ENCODE measurements around the gene NLE1.
"Not testable (repeated sequence)": the region's sequence is repeated elsewhere in the genome, so short reads cannot be mapped to it uniquely, and the experiment has no call there.

NLE1 gene

DNA sequence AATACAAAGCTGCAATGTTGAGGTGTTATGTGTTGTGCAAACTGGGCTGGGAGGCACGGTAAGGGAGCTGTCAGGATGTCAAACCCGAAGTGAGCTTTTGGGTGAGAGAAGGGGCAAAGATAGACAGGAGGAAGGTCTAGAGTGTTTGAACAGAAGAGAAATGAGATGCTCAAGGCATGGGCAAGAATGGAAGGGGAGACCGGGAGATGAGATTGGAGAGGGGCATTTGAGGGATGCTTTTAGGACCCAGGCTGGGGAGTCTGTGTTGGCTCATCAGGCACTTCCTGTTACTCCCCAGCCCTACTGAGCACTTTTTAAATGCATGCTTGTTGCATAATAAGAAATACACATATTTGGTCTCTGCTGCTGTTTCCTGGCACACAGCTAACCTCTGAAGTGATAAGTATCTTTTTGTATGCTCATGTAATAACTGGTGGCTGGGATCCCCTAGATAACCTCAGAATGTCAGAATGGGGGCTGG is 19.2 kb upstream of the NLE1 start:
- no peak for DNase-seq

DNA sequence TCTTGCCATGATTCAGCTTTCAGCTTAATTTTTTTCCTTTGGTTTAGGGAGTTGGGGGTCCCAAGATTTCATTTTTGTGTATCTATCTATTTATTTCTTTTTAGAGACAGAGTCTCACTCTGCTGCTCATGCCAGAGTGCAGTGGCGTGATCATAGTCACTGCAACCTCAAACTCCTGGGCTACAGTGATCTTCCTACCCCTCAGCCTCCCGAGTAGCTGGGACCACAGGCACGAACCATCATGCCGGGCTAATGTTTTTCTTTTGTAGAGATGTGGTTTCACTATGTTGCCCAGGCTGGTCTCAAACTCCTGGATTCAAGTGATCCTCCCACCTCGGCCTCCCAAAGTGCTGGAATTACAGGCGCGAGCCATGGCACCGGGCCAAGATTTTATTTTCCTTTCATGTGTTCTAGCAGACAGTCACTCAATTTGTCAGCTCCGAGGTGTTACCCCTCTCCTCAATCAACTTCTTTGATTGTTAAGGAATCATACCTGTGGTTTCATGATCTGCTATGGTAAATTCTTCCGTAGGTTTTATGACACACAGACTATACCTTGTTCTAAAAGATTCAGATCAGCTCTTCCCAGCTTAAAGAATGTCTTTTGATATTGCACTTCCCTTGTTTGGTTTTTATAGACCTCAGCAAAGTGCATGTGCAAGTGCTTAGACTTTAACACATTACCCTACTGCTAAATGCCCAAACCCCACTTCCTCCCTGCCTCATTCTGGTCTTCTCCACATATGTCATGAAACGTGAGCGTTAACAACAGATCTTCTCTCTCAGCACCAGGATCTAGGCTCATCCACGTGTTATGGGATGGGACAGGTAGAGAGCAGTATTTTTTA is 18.5 kb upstream of the NLE1 start:
- no peak for DNase-seq

DNA sequence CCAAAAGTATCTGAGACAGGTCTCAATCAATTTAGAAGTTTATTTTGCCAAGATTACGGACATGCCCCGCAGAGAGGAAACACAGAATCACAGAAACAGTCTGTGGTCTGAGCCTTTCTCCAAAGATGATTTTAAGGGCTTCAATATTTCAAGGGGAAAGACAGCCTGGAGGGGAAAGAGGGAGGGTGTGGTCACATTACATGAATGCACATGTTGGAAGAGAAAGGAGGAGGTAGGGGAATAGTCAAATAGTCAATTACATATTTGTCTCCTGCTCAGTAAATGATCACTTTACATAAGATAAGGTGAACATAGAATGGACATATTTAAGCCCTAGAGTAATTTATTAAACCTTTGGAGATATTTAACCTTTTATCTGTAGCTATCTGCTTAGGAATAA is 17.8 kb upstream of the NLE1 start:
- no peak for DNase-seq

DNA sequence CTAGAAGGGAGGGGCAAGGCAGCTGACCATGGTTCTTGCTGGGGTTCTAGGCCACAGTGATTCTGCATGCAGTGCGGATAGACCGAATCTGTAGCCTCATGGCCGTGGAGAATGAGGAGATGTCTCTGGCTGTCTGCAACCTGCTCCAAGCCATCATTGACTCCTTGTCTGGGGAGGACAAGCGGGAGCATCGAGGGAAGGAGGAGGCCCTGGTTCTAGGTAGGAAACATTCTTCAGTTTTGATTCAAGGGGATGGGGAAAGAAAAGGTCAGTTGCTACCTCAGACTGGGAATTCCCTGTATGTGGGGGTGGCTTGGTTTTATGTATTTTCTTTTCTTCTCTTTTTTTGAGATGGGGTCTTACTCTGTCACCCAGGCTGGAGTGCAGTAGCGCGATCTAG is 13.1 kb upstream of the NLE1 start:
- no peak for DNase-seq

DNA sequence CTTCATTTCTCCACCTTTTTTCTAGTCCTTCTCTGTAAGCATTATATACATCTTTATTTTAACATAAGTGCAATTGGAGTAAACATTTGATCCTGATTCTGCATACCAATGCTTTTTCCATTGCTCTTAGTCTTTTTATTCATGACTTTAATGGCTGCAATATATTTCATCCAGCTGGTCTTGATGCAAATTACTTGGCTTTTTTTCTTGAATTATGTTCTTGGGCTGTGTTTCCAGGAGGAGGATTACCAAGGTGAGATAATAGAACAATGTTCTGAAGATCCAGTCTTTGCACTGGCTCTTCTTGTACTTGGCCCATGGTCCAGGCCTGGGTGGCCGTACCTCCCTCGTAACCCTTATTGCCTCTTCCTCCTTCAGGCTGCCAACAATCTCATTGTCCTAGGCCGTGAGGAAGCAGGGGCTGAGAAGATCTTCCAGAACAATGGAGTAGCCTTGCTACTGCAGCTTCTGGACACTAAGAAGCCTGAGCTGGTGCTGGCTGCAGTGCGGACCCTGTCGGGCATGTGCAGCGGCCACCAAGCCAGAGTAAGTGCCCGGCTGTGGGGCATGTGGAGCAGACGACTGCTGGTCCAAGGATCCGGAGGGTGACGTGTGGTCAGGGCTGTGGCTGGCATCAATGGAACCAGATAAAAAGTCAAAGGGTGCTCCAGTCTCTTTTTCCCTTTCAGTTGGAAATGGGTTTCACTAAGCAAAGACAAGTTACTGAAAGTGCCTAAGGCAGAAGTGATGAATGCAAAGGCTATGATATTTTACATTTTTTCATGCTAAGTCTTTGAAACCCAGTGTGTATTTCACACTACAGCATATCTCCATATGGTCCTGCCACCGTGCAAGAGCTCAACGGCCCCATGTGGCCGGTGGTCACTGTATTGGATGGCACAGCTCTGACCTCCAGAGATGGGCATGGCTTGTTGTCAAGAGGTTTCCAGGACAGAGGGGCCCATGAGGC is 12.4 kb upstream of the NLE1 start:
- DNase-seq: no peak

DNA sequence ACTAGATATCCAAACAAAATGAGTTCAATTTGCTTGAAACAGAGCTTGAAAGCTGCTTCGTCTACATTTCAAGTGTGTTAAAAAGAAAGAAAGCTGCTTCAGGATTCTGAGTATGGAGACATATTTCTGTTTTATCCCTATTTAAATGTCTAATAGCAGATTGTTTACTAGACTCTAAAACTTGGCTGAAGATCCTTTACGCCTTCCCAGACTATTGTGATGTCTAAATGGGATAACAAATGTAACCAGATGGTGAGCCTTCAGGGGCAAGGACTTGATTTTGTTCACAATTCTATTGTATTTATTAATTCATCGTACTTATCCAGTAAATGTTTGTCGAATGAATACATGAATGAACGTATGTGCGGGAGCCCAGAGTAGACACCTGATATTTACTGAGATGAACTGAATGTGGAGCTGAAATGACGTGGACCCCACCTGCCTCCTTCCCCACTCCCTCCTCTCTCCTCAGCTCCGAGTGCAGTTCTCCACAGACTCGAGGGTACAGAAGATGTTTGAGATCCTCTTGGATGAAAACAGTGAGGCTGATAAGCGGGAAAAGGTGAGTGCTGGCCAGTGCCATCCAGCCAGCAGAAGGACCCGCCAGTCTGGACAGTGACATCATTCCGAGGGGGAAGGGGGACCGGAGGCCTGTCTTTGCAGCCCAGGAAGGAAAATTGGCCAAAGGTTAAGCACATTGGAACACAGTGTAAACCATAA is 10.5 kb upstream of the NLE1 start:
- no peak for DNase-seq

DNA sequence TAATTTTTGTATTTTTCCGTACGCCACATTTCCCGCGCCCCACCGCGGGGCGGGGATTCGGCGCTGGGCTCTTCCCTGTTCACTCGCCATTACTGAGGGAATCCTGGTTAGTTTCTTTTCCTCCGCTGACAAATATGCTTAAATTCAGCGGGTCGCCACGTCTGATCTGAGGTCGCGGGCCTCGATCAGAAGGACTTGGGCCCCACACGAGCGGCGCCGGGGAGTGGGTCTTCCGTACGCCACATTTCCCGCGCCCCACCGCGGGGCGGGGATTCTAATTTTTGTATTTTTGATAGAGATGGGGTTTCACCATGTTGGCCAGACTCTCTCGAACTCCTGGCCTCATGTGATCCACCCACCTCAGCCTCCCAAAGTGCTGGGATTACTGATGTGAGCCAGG is 9.0 kb upstream of the NLE1 start:
- not testable (repeated sequence) for DNase-seq

DNA sequence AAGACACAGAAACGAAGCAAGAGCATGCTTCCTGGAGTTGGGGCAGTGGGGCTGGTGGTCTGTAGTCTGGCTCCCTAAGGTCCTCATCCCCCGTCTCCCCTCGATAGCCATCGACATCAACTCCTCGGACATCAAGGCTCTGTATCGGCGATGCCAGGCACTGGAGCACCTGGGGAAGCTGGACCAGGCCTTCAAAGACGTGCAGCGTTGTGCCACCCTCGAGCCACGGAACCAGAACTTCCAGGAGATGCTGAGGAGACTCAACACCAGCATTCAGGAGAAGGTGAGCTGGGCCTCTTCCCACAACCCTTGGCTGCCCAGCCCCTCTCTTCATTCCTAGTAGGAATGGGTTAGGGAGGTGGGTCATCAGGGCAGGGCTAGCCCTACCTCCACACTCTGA is 7.8 kb upstream of the NLE1 start:
- no peak for DNase-seq

DNA sequence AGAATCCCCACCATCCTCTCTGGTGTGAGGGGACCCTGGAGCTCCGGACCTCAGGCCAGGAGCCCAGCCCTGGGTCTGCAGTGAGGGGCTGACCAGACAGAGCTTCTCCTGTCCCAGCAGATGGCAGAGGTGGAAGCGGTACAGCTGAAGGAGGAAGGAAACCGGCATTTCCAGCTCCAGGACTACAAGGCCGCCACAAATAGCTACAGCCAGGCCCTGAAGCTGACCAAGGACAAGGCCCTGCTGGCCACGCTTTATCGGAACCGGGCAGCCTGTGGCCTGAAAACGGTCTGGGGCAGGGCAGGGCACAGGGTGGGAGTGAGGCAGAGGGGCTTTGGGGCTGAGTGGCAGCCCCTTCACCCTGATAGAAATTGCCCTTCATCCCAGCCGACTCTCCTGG is 6.0 kb upstream of the NLE1 start:
- no peak for DNase-seq

DNA sequence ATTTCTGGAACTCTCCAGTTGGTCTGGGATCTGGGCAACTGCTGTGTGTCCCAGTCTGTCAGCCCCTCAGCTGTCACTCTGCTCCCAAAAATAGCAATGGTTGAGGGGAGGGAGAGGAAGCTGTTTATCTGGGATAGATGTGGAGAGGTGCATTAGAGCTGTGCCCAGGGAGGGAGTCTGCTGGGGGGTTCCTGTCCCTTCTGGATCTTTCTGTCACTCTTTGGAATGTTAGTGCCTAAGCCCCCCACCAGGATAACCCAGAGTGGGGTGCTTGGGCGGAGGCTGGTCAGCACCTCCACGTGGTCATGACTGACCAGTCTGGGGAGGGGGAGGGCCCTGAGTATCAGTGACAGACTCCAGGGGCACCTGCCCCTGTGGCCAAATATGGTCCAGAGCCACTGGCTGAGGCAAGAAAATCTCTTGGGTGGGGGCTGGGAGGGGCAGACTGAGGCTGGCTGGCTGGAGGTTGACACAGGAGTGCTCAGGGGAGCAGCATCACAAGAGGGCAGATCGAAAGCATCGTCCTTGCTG is 5.3 kb upstream of the NLE1 start, which contains the start of gene UNC45B:
UNC45B (plus strand) TSS at position 443 of the 531 bp plus-strand sequence. CDS start 447 bp downstream, outside the sequence.
- DNase-seq: no peak

DNA sequence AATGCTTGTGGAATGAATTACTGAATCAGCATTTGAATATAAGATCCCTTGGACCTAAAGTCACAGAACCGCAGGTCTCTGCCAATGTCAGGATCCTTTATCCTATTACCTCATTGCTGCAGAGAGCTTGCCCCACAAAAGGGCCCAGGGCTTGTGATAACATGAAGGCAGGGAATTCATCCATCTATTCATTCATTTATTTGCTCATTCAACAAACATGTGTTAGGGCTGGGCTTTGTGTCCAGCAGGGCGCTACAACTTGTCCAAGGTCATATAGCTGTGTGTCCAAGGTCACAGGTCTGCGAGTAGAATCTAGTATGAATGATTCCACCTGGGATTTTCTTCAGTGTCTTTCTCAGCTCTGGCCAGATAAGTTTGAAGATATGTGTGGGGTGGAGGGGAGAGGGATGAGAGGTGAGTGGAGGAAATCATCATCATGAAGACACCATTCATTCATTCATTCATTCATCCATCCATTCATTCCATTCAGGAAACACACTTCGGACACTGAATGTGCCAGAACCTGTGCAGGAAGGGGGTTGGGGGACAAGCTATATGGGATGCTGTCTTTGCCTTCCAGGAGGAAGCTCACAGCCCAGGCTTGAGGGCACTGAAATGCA is 4.2 kb upstream of the NLE1 start:
- DNase-seq: no peak

DNA sequence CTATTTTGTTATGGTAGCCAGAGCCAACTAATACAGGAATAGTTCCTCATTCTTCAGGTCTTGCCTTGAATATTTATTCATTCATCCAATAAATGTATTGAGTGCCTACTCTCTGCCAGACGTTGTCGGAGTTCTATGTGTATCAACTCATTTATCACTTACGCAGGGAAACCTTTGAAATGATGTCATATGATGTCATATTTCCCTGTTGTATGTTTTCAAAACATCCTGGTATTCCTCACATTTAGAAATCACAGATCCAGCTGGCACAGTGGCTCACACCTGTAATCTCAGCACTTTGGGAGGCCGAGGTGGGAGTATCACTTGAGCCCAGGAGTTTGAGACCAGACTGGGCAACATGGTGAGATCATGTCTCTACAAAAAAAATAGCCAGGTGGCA is 2.7 kb upstream of the NLE1 start:
- DNase-seq: no peak

DNA sequence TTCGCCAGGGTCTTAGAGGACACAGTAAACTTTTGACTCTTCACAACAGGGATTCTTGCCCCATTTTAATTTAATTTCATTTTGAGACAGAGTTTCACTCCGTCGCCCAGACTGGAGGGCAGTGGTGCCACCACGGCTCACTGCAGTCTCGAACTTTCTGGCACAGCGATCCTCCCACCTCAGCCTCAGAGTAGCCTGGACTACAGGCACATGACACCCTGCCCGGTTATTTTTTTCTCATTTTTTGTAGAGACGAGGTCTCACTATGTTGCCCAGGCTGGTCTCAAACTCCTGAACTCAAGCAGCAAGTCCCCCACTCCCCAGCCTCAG is 329 bp upstream of the NLE1 start:
- DNase-seq: no peak

DNA sequence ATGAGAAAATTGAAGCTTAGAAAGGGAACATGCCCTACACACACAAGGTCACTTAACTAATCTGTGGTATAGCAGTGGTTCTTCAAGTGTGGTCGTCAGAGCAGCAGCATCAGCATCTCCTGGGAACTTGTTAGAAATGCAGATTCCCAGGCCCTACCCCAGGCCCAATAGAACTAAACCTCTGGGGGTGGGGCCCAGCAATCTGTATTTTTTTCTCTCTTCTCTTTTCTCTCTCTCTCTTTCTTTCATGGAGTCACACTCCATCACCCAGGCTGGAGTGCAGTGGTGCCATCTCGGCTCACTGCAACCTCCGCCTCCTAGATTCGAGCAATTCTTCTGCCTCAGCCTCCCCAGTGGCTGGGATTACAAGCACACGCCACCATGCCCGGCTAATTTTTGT is 3.9 kb downstream of the NLE1 start:
- no peak for DNase-seq

DNA sequence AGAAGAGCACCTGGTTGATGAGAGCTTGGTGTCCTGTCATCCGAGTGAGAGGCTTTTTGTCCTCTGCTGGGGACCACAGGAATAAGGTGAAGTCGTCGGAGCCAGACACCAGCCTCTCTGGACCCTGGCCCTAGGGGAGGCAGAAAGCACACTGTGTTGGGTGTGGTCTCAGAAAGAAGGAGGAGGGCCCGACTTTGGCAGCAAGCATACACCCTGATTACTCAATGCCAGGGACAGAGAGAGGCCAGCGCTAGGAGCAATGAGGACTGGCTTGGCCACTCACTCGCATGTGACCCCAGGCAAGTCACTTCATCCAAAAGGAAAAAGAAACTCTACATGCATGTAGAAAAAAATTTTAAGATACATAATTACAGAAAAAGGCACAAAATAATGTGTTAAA is 6.8 kb downstream of the NLE1 start:
- DNase-seq: no peak

DNA sequence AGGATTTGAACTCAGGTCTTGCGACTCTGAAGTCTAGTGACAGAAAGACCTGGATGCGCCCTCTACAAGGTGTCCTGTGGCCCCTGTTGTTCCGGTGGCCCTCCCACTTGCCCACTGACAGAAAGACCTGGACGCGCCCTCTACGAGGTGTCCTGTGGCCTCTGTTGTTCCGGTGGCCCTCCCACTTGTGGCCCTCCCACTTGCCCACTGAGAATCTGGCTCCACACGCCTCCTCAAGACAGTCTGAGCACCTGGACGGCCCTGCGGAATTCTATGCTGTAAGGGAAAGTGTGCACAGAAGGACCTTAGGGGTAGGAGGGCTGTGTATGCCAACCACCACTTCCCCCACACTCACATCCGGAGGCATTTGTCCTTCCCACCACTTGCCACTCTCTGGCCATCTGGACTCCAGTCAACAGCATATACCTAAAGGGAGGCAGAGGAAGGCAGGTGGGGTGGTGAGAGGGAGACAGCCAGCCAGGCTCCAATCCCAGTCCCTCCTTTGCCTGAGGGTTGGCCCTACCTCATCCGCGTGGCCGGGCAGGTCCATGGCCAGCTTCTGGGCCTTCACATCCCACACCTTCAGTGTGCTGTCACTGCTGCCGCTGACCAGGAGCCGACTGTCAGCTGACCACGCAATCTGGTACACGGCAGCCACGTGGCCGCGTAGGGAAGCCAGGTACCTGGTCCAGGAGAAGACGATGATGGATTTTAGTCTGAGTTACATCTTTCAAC is 9.1 kb downstream of the NLE1 start:
- no peak for DNase-seq

DNA sequence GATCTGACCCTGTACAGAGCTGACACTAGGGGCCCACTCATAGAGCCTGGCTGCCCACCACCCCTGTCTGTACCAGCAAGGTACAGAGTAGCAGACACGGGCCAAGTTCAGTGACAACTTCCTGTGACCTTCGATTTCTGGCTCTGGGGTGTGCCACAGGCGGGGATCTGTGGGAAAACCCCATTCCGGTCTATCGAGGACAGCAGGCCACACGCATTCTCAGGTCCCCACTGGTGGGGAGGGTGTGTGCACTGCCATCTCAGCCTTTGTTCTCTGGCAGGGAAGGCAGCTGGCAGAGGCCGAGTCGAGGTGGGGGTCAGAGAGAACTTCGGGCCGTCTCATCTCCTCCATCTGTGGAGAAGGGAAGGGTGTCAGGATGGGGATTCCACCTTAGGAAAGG is 10.0 kb downstream of the NLE1 start:
- no peak for DNase-seq

DNA sequence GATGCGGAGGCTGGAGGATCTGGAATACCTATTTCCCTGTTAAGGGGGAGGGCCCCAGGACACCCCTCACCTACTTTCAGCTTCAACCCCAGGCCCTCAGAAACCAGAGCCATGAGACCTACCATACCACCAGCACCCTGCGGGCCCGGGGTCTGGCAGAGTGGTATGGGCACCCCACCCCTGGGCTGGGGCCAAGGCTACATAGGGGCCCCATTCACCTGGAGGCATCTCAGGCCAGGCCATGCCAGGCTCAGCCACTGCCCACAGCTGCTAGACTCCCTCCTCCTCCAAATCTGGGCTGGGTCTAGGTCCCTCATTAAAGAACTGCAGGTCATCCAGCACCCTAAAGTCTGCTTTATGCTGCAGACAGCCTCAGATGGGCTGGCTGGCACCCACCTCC is 11.7 kb downstream of the NLE1 start:
- DNase-seq: no peak

DNA sequence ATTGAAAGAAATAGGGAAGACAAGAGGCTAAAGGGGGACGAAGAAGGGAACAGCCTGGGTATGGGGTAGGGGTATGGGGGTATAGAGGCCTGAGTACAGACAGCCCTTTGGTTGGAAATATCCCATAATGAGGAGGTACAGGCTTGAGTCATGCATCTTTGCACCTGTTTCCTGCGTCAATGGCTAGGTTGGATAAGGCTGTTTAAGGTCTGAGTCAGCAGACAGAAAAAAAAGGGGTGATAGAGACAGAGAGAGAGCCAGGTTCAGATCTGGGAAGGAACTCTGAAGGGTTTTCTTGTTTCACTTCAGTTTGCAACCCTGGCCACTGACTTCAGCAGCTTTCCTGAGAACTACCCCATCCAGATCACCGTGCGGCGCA is 12.1 kb downstream of the NLE1 start:
- no peak for DNase-seq

DNA sequence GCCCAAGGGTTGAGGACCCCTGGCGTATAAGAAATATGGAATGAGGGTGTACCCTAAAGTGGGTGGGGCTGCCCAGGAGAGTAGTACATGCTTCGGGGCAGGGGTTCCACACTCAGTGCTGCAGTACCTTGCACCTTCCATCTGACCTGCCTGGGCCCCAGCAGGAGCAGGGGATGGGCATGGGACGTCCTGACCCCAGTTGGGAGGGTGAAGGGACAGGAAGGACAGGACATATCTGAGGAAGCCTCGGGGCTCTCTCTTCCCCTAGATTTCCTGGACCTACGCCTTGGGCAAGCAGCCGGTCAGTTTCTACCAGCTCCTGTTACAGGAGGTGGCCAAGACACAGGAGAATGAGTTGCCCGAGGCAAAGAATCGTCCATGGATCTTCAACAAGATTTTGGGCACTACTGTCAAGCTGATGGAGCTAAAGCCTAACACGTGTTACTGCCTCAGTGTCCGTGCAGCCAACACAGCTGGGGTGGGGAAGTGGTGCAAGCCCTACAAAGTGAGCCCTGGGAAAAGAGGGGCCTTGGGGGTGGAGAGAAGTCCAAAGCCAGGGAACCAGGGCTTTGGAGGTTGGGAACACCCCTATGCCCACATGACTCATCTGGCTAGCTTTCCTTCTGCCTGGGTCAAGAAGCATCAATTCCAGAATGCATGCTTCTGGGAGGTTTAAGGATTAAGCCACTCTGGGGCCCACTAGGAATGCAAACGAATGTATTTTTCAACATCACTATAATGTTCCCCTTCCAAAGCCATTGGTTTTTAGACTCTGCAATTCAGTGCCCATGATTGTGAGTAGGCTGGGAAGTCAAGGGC is 12.7 kb downstream of the NLE1 start:
- DNase-seq: no peak

Measured in activated gamma-delta T cell (primary cell).